Activated B cell treated with CpG ODN at 0.5 μM for 24 hours (primary cell): ENCODE data around the gene FBXO41. TPM values are rescaled to one million over a fixed set of nuclear protein-coding genes. Genes with fewer than 3 reads are reported as not detected.
A peak's percentile ranks its signal among the peaks of the same experiment; 100 is the strongest.

Experiments used
- ATAC-seq: fragments of 200-7000 bp; cut with Tn5 transposase; one replicate; pipeline ENCODE4 v1.10.0; 2021; ENCODE audit warnings: low read depth, mild to moderate bottlenecking, moderate library complexity
- CTCF ChIA-PET: fragments of 350-600 bp; sonication (Branson Sonifier 250); formaldehyde crosslinking; loops from one replicate; lab custom pipeline; 2021; ENCODE audit warnings: antibody characterized with exemption; lab: Charles Lee
- POLR2A ChIA-PET: fragments of 350-600 bp; sonication (Branson Sonifier 250); formaldehyde crosslinking; loops from one replicate; lab custom pipeline; 2021; ENCODE audit warnings: antibody characterized with exemption; lab: Charles Lee
- DNase-seq: peaks from one replicate; pipeline ENCODE4 v3.0.0; 2022
- H3K27ac Mint-ChIP-seq: one replicate; pipeline ENCODE4 v1.8.0; 2020; ENCODE audit warnings: mixed read lengths
- H3K27me3 Mint-ChIP-seq: one replicate; pipeline ENCODE4 v1.8.0; 2021; ENCODE audit warnings: mixed read lengths
- H3K36me3 Mint-ChIP-seq: one replicate; pipeline ENCODE4 v1.8.0; 2021; ENCODE audit warnings: low read depth, mixed read lengths
- H3K4me1 Mint-ChIP-seq: one replicate; pipeline ENCODE4 v1.8.0; 2021; ENCODE audit warnings: mixed read lengths
- H3K4me3 Mint-ChIP-seq: one replicate; pipeline ENCODE4 v1.8.0; 2020; ENCODE audit warnings: mild to moderate bottlenecking, mixed read lengths
- H3K9me3 Mint-ChIP-seq: one replicate; pipeline ENCODE4 v1.8.0; 2020; ENCODE audit warnings: mixed read lengths
- intact Hi-C: fragments of 100-400 bp; cut with micrococcal nuclease; formaldehyde crosslinking; loops from one replicate; pipeline ENCODE4 v1.15.1; 2024
- total RNA-seq: library from RNA; stranded (reverse); gene quantifications from 2 replicates; pipeline ENCODE4 v1.2.3, GENCODE V29; 2022
- TF ChIP-seq, protein P1 (sequence below): fragments of 200-600 bp; IDR thresholded peaks from one replicate; pipeline ENCODE4 v1.8.0; 2022; ENCODE audit warnings: antibody characterized with exemption, mild to moderate bottlenecking

The FBXO41 gene
- total RNA-seq, 1 donor from 2014 or later: 25.7 TPM

DNA sequence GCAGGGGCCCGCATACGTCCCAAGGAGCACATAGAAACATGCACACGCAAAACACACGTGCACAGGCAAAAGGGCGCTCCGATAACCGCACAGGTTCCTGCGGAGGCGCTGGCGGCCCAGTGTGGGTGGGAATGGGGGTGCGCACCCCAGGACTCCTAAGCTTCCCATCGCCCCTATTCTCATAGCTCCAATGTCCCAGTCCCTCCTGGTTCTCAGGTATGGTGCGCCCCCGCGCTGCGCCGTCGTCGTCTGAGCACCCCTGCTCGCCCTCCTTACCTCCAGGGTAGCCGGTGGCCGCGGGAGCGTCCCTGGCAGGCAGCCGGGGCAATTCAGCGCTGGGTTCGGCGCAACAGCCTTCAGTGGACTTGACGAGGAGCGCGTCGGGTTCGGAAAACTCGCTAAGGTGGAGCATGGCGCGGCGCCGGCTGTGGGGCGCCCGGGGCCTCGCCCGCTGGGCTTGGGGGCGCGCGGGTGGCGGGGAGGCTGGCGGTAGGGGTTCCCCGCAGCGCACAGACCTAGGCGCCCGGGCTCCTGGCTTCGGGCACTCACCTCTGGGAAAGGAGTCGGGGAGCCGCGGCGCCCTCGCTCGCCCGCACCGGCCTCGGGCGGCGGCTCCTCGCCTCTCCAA is 8.7 kb upstream of the FBXO41 start:
- H3K27me3 Mint-ChIP-seq: peaks cover 41% of the 10 kb centered on the region
- H3K36me3 Mint-ChIP-seq: no peaks in the 10 kb centered on the region
- TF ChIP-seq, protein P1, sequence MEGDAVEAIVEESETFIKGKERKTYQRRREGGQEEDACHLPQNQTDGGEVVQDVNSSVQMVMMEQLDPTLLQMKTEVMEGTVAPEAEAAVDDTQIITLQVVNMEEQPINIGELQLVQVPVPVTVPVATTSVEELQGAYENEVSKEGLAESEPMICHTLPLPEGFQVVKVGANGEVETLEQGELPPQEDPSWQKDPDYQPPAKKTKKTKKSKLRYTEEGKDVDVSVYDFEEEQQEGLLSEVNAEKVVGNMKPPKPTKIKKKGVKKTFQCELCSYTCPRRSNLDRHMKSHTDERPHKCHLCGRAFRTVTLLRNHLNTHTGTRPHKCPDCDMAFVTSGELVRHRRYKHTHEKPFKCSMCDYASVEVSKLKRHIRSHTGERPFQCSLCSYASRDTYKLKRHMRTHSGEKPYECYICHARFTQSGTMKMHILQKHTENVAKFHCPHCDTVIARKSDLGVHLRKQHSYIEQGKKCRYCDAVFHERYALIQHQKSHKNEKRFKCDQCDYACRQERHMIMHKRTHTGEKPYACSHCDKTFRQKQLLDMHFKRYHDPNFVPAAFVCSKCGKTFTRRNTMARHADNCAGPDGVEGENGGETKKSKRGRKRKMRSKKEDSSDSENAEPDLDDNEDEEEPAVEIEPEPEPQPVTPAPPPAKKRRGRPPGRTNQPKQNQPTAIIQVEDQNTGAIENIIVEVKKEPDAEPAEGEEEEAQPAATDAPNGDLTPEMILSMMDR: no peak
- ChIA-PET POLR2A (interaction anchor here (0.7 to 1.3 kb wide), 4 partner anchors 59 to 1541 kb away, joined by 3 to 8 read pairs (median 5); partner anchors contain the start of genes CCT7, HK2, PRADC1 and RAB11FIP5), CTCF (no interaction called here)
- intact Hi-C loops: loop anchor here (1.0 to 10.0 kb wide), 6 partner anchors 8 to 1148 kb away; partner anchors contain the start of genes ALMS1, CYP26B1, EMX1 and SPR
- no peak for ATAC-seq
- no peak for DNase-seq
- peaks cover 28% of the 10 kb centered on the region for H3K4me1 Mint-ChIP-seq
- no peak overlapping the region for H3K27ac Mint-ChIP-seq
- peak overlapping the region; percentile 52 for H3K4me3 Mint-ChIP-seq
- H3K9me3 Mint-ChIP-seq: no peaks in the 10 kb centered on the region

- DNase-seq (no peak), ATAC-seq (no peak)
- TF ChIP-seq, protein P1: no peak
- peaks cover 35% of the 10 kb centered on the region for H3K27me3 Mint-ChIP-seq
- peak overlapping the region; percentile 52 for H3K4me3 Mint-ChIP-seq
- H3K4me1 Mint-ChIP-seq: peaks cover 28% of the 10 kb centered on the region
- H3K9me3 Mint-ChIP-seq: no peaks in the 10 kb centered on the region
- H3K36me3 Mint-ChIP-seq: no peaks in the 10 kb centered on the region
- no peak overlapping the region for H3K27ac Mint-ChIP-seq
- ChIA-PET POLR2A (no interaction called here), CTCF (no interaction called here)
- intact Hi-C loops: loop anchor here (5.0 to 10.0 kb wide), 4 partner anchors 40 to 1148 kb away; partner anchors contain the start of genes CYP26B1, EMX1 and SPR
Measured at GRCh38 chr2:73292316-73292905, 8.1 kb upstream of the FBXO41 start.

GRCh38 chr2:73291461-73292315 is 7.4 kb upstream of the FBXO41 start:
- H3K27me3 Mint-ChIP-seq: peaks cover 29% of the 10 kb centered on the region
- CTCF ChIA-PET: interaction anchor here (0.9 to 2.1 kb wide), 2 partner anchors 59 to 94 kb away, joined by 3 to 9 read pairs; partner anchors contain the start of genes ALMS1 and PRADC1
- no peaks in the 10 kb centered on the region for H3K36me3 Mint-ChIP-seq
- ATAC-seq (peak; percentile 8), DNase-seq (no peak)
- no peaks in the 10 kb centered on the region for H3K9me3 Mint-ChIP-seq
- intact Hi-C loops: loop anchor here (1.0 to 10.0 kb wide), 5 partner anchors 39 to 1147 kb away; partner anchors contain the start of genes CYP26B1, EMX1, SMYD5 and SPR
- peaks cover 32% of the 10 kb centered on the region for H3K4me1 Mint-ChIP-seq
- TF ChIP-seq, protein P1: no peak
- no peak overlapping the region for H3K27ac Mint-ChIP-seq
- POLR2A ChIA-PET: interaction anchor here (1.1 to 2.5 kb wide), 2 partner anchors 58 to 94 kb away, joined by 3 to 16 read pairs; partner anchors contain the start of genes ALMS1, CCT7 and PRADC1
- peak overlapping the region; percentile 73 for H3K4me3 Mint-ChIP-seq

DNA sequence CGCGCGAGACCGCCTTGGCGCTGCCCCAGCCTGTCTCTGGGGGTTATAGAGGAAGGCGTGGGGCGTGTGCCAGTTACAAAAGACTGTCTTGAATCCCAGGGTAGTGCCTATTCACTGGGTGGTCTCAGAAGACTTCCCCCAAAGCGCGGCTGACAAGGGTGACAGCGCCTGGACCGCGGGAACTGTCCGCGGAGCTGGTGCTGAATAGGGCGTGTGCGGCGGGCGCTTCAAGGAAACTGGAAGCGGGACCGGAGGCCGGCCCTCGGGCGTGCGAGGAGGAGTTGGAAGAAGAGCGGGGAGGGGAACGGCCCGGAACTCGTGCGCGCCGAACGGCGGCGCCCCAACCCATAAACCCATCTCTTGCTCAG is 6.8 kb upstream of the FBXO41 start:
- TF ChIP-seq, protein P1: no peak
- DNase-seq (peak; percentile 55), ATAC-seq (peak; percentile 49)
- ChIA-PET POLR2A (interaction anchor here (1.1 to 2.5 kb wide), 2 partner anchors 58 to 94 kb away, joined by 3 to 16 read pairs; partner anchors contain the start of genes ALMS1, CCT7 and PRADC1), CTCF (interaction anchor here (0.8 to 2.9 kb wide), 6 partner anchors 19 to 95 kb away, joined by 3 to 12 read pairs (median 4); partner anchors contain the start of genes ALMS1 and PRADC1)
- intact Hi-C loops: loop anchor here (1.0 to 10.0 kb wide), 5 partner anchors 39 to 1146 kb away; partner anchors contain the start of genes CYP26B1, EMX1, SMYD5 and SPR
- no peaks in the 10 kb centered on the region for H3K9me3 Mint-ChIP-seq
- no peak overlapping the region for H3K27ac Mint-ChIP-seq
- H3K4me1 Mint-ChIP-seq: peaks cover 34% of the 10 kb centered on the region
- H3K4me3 Mint-ChIP-seq: peak overlapping the region; percentile 73
- H3K27me3 Mint-ChIP-seq: peaks cover 24% of the 10 kb centered on the region
- H3K36me3 Mint-ChIP-seq: no peaks in the 10 kb centered on the region
